Muscle layer of colon (tissue), 2 donors: Measurements from ENCODE around the gene SHISA9.

Experiments used
- H3K27ac ChIP-seq: one replicate; pipeline ENCODE4 v1.7.0; 2013; ENCODE audit warnings: low read depth, mild to moderate bottlenecking, low read length, moderate library complexity
- H3K27me3 ChIP-seq, 2 donors: one replicate each; pipeline ENCODE4 v1.7.0; 2013; ENCODE audit warnings: low read length in 2 of 2, mild to moderate bottlenecking in 2 of 2; ENCODE audit not compliant: insufficient read depth in 2 of 2, control insufficient read depth in 1 of 2
- H3K36me3 ChIP-seq: one replicate; pipeline ENCODE4 v1.7.0; 2013; ENCODE audit warnings: mild to moderate bottlenecking, low read length; ENCODE audit not compliant: insufficient read depth
- H3K4me1 ChIP-seq: one replicate; pipeline ENCODE4 v1.7.0; 2013; ENCODE audit warnings: mild to moderate bottlenecking, low read length; ENCODE audit not compliant: insufficient read depth
- H3K4me3 ChIP-seq, 2 donors: one replicate each; pipeline ENCODE4 v1.7.0; 2013; ENCODE audit warnings: low read length in 2 of 2, low read depth in 1 of 2, mild to moderate bottlenecking in 1 of 2, moderate library complexity in 1 of 2
- H3K9ac ChIP-seq: one replicate; pipeline ENCODE4 v1.7.0; 2013; ENCODE audit warnings: low read length
- H3K9me3 ChIP-seq: one replicate; pipeline ENCODE4 v1.7.0; 2013; ENCODE audit warnings: mild to moderate bottlenecking, low read length
- donor health status: abdominal sarcoma.
- donor health status: Adenocarcinoma of cecum.

The SHISA9 gene

GRCh38 chr16:13081825-13082331, 180.5 kb downstream of the SHISA9 start:
- Histone ChIP-seq H3K9ac (no peak overlapping the region), H3K36me3 (no peaks in the 10 kb centered on the region), H3K4me3 (no peak overlapping the region), H3K9me3 (no peaks in the 10 kb centered on the region), H3K27me3 (no peaks in the 10 kb centered on the region), H3K27ac (no peak overlapping the region), H3K4me1 (no peaks in the 10 kb centered on the region)

DNA sequence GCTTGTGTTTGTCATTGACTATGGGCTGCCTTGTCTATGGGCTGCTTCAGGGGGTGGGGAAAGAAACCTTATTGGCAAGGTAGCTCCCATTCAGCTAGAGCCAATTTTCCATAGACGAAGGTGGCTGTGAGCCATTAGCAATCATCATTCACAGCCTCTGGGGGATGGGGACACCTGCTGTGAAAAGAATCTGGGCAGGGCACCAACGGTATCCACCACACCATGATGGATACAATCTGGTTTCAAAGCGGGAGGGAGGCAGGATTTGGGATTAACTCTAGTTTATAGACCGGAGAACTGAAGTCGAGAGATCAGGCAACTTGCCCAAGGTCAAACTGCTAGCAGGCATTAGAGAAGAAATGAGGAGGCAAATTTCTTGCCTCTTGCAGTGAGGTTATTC, 182.3 kb downstream of the SHISA9 start:
- Histone ChIP-seq H3K36me3 (no peaks in the 10 kb centered on the region), H3K4me1 (no peaks in the 10 kb centered on the region), H3K9me3 (no peaks in the 10 kb centered on the region), H3K9ac (no peak overlapping the region), H3K27ac (no peak overlapping the region), H3K27me3 (no peaks in the 10 kb centered on the region), H3K4me3 (no peak overlapping the region)

DNA sequence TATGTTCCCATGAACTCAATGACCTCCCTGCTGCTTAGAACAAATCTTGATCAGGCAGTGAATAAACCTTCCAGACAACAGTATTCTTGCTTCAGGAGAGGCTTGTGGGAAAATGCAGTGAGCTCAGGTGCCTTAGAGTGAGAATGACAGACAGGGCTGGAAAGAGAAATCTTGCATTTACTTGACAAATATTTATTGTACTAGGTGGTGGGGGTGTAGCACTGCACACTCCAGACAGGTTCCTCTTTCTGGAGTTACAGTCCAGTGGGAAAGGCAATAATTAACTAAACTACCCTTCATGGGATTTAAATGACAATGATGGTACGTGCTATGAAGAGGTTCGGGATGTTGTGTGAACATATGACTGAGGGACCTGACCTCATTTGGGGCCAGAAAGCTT, 182.9 kb downstream of the SHISA9 start:
- no peaks in the 10 kb centered on the region for H3K27me3 ChIP-seq
- no peaks in the 10 kb centered on the region for H3K9me3 ChIP-seq
- no peak overlapping the region for H3K27ac ChIP-seq
- no peak overlapping the region for H3K9ac ChIP-seq
- H3K4me1 ChIP-seq = no peaks in the 10 kb centered on the region
- no peak overlapping the region for H3K4me3 ChIP-seq
- no peaks in the 10 kb centered on the region for H3K36me3 ChIP-seq

- Histone ChIP-seq H3K9me3 (no peaks in the 10 kb centered on the region), H3K4me1 (no peaks in the 10 kb centered on the region), H3K9ac (no peak overlapping the region), H3K27ac (no peak overlapping the region), H3K4me3 (no peak overlapping the region), H3K27me3 (no peaks in the 10 kb centered on the region), H3K36me3 (no peaks in the 10 kb centered on the region)
Observed at GRCh38 chr16:13093661-13094060, 192.3 kb downstream of the SHISA9 start.

- Histone ChIP-seq H3K36me3 (no peaks in the 10 kb centered on the region), H3K27ac (no peak overlapping the region), H3K9me3 (no peaks in the 10 kb centered on the region), H3K4me1 (no peaks in the 10 kb centered on the region), H3K27me3 (no peaks in the 10 kb centered on the region), H3K9ac (no peak overlapping the region), H3K4me3 (no peak overlapping the region)
Observed at GRCh38 chr16:13095061-13095460, 193.7 kb downstream of the SHISA9 start.

- H3K36me3 ChIP-seq = no peaks in the 10 kb centered on the region
- H3K9me3 ChIP-seq = no peaks in the 10 kb centered on the region
- H3K27ac ChIP-seq = no peak overlapping the region
- no peaks in the 10 kb centered on the region for H3K4me1 ChIP-seq
- no peak overlapping the region for H3K4me3 ChIP-seq
- H3K27me3 ChIP-seq = no peaks in the 10 kb centered on the region
- H3K9ac ChIP-seq = no peak overlapping the region
Observed at GRCh38 chr16:13098536-13098935, 197.1 kb downstream of the SHISA9 start.

DNA sequence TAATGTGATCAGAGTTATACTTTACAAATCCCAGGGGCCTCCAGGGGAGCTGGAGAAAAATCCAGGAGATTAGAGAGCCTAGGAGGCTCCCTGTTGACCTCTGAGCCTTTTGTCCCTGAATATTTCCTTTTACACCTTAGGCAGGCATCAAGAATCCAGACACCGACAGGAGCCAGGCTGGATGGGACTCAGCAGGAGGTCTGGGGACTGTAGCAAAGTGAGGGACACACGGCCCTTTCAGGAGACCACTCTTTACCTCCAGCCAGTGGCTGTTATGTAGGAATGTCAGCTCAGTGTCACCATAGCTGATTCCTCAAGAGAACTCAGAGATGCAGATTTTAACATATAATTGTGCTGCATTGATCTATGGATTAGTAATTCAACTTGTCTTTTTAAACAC, 198.4 kb downstream of the SHISA9 start:
- no peaks in the 10 kb centered on the region for H3K9me3 ChIP-seq
- H3K9ac ChIP-seq = no peak overlapping the region
- no peaks in the 10 kb centered on the region for H3K4me1 ChIP-seq
- H3K4me3 ChIP-seq = no peak overlapping the region
- no peaks in the 10 kb centered on the region for H3K36me3 ChIP-seq
- H3K27ac ChIP-seq = no peak overlapping the region
- H3K27me3 ChIP-seq = no peaks in the 10 kb centered on the region

DNA sequence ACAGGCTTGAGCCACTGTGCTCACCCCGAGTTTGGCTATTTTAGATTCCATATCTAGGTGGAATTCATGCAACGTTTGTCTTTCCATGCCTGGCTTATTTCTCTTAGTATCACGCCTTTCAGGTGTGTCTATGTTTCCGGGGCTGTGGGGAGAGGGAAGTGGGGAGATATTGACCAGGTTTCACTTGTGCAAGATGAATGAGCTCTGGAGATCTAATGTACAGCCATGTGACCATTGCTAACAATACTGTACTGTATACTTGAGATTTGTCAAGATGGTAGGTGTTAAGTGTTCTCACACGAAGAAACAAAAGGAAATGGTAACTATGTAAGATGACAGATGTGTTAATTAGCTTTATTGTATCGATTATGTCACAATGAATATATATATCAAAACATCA, 199.6 kb downstream of the SHISA9 start:
- no peak overlapping the region for H3K27ac ChIP-seq
- no peaks in the 10 kb centered on the region for H3K9me3 ChIP-seq
- no peak overlapping the region for H3K4me3 ChIP-seq
- no peaks in the 10 kb centered on the region for H3K27me3 ChIP-seq
- H3K9ac ChIP-seq = no peak overlapping the region
- no peaks in the 10 kb centered on the region for H3K36me3 ChIP-seq
- no peaks in the 10 kb centered on the region for H3K4me1 ChIP-seq

- no peak overlapping the region for H3K27ac ChIP-seq
- H3K27me3 ChIP-seq = no peaks in the 10 kb centered on the region
- no peaks in the 10 kb centered on the region for H3K9me3 ChIP-seq
- H3K9ac ChIP-seq = no peak overlapping the region
- no peaks in the 10 kb centered on the region for H3K36me3 ChIP-seq
- H3K4me1 ChIP-seq = no peaks in the 10 kb centered on the region
- no peak overlapping the region for H3K4me3 ChIP-seq
Observed at GRCh38 chr16:13101828-13102227, 200.4 kb downstream of the SHISA9 start.

GRCh38 chr16:13102401-13102800, 201.0 kb downstream of the SHISA9 start:
- no peaks in the 10 kb centered on the region for H3K9me3 ChIP-seq
- no peaks in the 10 kb centered on the region for H3K27me3 ChIP-seq
- H3K4me1 ChIP-seq = no peaks in the 10 kb centered on the region
- no peak overlapping the region for H3K27ac ChIP-seq
- no peak overlapping the region for H3K9ac ChIP-seq
- H3K36me3 ChIP-seq = no peaks in the 10 kb centered on the region
- no peak overlapping the region for H3K4me3 ChIP-seq

GRCh38 chr16:13103831-13104530, 202.6 kb downstream of the SHISA9 start:
- no peaks in the 10 kb centered on the region for H3K27me3 ChIP-seq
- H3K9me3 ChIP-seq = no peaks in the 10 kb centered on the region
- no peak overlapping the region for H3K27ac ChIP-seq
- H3K4me1 ChIP-seq = no peaks in the 10 kb centered on the region
- no peaks in the 10 kb centered on the region for H3K36me3 ChIP-seq
- H3K9ac ChIP-seq = no peak overlapping the region
- H3K4me3 ChIP-seq = no peak overlapping the region

DNA sequence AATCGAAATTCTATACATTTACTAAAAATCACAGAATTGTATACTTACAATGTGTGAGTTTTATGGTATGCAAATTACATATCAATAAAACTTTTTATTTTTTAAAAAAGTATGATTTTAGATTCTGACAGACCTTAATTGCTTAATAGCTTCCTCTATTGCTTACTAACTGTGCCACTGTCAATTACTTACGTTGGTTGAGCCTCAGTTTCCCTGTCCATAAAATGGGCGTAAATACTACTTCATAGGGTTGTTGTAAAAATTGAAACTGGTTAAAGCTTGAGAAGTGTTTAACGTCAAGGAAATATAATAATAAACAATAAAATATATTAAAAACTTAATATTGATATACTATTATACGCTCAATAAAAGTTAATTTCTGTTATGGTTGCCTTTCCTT, 203.4 kb downstream of the SHISA9 start:
- Histone ChIP-seq H3K4me3 (no peak overlapping the region), H3K27me3 (no peaks in the 10 kb centered on the region), H3K27ac (no peak overlapping the region), H3K9me3 (no peaks in the 10 kb centered on the region), H3K4me1 (no peaks in the 10 kb centered on the region), H3K36me3 (no peaks in the 10 kb centered on the region), H3K9ac (no peak overlapping the region)
